HG02852 (cell line): ENCODE results near the gene HID1.
A peak's percentile ranks its signal among the peaks of the same experiment; 100 is the strongest.

Experiments
- ATAC-seq: cut with Tn5 transposase; IDR thresholded peaks from one replicate; pipeline ENCODE4 v1.9.1; 2021; ENCODE audit warnings: mild to moderate bottlenecking, moderate library complexity; ENCODE audit not compliant: unreplicated experiment

Gene HID1

DNA sequence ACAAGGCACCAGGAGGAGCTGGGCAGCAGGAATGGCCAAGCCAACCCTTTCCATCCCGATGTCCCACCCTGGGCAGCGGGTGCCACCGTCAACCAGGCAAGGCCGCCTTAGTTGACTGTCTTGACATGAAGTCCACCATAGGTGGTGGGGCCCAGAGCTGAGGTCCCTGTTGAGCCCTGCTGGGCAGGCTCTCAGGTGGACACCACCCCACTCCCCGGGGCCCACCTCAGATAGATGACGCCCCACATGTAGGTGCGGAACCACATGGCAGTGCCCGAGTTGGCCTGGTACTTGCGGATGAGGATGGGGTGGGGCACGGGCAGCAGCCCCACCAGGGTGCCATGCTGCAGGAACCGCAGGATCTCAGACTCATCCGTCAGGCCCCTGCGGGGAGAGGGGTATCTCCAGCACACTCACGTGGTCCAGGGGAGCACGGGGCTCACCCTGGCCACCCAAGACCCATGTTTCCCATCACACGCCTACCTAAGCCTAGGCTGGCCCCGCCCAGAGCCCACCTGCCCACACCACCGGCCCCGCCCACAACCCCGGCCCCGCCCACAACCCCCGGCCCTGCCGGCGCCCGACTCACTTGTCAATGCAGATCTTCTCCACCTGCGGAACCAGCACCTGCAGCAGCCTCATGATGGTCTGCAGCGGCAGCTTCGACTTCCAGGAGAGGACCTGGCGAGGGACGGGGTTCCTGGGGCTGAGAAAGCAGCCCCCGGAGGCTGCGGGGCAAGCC lies 20.7 kb downstream of the HID1 start:
- no peak for ATAC-seq

DNA sequence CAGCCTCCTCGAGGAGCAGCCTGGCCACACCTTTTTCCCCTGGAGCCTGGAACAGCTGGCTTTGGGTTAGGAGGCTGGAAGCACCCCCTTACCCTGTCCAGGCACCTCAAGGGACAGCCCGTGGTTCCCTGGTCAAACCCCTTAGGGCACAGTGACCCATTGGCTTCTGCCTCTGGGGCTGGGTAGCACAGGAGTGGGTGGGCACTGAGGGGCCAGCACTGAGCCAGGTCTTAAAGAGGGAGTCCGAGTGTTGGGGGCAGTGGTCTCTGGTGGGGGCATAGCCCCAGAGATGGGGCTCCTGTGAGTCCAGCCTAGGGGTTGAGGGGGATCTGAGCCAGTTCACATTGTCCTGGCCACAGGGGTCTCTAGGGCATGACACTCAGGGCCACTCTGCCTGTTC lies 21.5 kb downstream of the HID1 start:
- no peak for ATAC-seq

DNA sequence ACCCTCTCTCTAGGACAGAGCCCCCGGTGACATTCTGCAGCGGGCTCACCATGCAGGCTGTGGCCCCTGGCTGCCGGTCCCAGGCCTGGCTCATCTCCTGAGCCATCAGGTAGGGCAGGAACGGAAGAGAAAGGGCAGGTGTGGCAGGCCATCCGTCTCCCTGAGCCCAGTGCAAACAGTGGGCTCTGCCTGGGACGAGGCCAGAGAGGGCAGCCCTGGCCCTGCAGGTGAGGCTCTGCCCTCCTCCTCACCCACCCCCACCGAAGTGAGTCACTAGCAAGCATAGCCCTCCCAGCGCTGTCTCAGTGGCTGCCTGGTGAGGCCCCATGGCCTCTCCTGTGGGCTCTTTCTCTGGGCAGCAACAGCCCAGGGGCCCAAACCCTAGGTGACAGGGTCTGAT lies 22.4 kb downstream of the HID1 start:
- ATAC-seq, result no peak

DNA sequence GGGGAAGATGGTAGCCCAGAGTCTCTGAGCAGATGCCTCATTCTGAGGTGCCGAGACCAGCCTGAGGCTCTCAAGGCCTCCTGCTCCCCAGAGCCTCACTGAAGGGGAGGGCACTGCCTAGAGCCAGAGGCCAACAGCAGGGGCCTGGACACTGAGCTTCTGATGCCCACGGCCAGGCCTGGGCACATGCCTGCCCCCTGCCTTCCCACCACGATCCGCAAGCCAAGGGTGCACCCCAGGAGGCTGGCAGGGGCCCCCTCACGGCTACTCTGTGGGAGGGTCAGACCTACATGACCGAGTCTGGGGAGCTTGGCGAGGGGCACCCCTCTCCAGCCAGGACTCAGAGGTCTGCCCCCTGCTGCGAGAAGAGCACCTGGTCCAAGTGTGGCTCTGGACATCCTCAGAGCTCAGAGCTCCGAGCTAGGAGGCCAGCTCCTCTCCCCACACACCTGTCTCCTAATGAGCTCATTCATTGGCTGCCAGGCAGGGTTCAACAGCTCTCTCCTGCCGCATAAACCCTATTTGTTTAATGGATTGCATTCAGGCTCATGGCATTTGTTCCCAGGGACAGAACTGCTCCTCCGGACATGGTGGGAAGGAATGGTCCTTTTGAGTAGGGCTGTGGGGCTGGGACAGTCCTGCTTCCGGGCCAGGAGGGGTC lies 23.0 kb downstream of the HID1 start:
- ATAC-seq, result no peak

DNA sequence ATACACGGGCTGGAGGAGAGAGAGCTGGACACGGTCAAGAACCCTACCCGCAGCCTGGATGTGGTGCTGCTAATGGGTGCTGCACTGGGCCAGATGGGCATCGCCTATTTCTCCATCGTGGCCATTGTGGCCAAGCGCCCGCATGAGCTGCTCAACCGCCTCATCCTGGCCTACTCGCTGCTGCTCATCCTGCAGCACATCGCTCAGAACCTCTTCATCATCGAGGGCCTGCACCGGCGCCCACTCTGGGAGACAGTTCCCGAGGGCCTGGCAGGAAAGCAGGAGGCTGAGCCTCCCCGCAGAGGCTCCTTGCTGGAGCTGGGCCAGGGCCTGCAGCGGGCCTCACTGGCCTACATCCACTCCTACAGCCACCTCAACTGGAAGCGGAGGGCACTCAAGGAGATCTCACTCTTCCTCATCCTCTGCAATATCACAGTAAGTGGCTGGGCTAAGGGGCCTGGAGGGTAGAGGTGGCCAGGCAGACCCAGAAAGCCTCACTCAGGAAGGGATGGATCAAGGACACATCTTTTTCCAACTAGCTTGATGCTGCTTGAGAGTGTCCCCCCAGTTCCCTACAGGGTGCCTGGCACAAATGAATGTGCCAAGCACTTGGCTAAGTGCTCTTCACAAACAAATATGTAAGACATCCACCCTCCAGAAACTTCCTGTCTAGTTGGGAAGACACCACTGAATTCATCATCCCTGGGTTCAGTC lies 25.4 kb downstream of the HID1 start:
- no peak for ATAC-seq

DNA sequence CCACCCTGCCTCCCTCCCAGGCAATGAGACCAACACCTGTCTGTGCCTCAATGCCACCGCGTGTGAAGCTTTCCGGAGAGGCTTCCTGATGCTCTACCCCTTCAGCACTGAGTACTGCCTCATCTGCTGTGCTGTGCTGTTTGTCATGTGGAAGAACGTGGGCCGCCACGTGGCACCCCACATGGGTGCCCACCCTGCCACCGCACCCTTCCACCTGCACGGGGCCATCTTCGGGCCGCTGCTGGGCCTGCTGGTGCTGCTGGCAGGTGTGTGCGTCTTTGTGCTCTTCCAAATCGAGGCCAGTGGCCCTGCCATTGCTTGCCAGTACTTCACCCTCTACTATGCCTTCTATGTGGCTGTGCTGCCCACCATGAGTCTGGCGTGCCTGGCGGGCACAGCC lies 25.9 kb downstream of the HID1 start:
- no peak for ATAC-seq

DNA sequence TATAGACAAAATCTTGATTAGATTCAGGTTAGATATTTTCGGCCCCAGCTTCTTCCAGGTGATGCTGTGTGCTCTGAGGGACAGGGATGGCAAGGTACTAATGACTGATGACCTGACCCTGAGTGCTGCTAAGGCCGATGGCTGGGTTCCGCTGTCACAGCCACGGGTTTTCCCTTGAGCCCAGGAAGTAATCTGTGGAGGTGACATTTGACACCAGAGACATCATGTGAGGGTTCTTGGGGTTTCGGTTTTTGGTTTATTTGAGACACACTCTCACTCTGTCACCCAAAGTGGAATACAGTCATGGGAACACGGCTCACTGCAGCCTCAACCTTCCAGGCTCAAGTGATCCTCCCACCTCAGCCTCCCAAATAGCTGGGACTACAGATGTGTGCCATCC lies 27.0 kb downstream of the HID1 start:
- ATAC-seq, result peak; percentile 57

DNA sequence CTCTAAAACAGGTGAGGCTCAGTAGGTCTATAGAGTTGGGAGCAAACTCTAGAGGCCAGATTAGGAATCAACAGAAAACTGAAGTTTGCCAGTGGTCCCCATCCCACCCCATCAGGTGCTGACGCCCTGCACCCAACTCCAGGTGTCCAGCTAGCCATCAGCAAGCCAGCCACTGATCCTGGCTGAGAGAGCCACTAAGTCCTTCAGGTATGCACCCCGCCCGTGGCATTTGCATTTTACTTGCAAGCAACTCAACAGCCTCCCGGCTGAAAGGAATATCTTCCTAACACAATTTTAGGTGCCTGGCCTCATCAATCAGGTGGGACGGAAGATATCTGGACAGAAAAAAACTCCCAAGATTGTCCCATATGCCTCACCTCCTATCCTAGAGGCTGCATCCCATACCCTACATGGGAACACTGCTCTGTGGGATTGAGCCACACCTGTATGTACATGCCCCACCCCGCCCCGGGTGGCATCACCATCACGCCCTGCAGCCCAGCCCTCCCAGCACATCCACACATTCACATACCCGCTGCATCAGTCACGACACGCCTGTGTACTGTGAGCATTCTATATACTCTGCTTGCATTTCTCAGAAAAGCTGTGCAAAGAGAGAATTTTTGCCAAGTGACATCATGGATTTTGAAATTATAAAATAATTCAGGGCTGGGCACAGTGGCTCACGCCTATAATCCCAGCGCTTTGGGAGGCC lies 28.6 kb downstream of the HID1 start:
- ATAC-seq, result no peak

DNA sequence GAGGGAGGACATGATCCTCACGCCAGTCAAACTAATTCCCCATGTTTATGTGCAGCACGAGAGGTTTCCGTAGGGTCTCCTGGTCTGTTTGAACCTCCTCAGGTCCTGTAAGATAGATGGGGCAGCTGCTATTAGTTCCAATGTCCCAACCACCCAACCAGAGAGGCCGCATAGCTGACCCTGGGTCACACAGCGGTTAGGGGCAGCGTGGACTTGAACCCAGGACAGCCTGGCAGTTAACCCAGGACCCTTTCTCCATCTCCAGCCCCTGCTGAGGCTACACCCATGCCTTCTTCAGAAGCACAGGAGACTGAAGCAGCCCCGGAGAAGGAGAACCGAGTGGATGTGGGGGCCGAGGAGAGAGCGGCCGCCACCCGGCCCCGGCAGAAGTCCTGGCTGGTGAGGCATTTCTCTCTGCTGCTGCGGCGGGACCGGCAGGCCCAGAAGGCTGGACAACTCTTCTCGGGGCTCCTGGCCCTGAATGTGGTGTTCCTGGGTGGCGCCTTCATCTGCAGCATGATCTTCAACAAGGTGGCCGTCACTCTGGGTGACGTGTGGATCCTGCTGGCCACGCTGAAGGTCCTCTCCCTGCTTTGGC lies 31.3 kb downstream of the HID1 start:
- no peak for ATAC-seq

DNA sequence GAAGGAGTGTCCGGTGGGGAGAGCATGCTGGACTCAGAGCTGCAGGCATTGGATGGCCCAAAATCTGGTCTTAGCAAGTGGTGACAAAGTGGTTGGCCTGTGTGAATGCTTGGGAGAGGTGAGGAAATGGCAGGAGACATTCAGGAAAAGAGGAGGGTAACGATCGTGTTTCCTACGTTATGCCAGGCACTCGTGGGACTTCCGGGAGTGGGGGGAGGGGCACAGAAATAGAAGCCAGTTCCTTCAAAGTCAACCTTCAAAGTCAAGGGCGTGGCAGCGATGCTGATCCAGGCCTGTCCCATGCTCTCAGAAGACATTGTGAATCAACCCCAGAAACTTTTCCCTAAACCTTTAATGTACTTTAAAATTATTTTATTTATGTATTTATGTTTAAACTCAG lies 33.0 kb downstream of the HID1 start:
- no peak for ATAC-seq

DNA sequence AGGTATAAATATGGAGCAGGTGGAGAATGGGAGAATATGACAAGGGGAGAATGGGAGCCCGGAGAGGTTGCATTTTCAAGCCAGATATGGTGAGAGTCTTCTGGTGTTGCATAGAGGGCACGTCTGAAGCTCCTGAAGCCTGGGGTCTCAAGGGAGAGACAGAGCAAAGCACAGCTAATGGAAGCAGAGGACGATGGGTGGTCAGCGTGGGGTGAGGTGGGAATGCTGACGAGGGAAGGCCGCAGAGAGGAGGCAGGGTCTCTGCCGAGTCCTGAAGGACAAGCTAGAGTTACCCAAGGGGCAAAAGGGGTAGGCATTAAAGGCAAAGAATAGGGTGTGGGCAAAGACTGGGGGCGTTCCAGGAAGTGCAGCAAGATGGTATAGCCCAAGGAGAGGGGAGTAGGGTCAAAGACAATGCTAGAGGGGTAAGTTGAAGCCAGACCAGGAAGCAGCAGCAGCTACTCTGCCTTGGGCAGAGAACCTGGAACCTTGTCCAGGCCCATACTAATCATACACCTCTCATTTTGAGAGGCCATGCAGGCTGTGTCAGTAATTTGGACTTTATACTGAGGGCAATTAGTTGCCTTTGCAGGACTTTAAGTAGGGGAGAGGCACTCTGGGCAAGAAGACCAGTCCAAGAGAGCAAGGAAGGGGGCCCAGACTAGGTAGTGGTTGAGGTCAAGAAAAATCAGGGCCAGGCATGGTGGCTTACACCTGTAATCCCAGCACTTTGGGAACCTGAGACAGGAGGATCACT lies 34.2 kb downstream of the HID1 start:
- ATAC-seq, result no peak

DNA sequence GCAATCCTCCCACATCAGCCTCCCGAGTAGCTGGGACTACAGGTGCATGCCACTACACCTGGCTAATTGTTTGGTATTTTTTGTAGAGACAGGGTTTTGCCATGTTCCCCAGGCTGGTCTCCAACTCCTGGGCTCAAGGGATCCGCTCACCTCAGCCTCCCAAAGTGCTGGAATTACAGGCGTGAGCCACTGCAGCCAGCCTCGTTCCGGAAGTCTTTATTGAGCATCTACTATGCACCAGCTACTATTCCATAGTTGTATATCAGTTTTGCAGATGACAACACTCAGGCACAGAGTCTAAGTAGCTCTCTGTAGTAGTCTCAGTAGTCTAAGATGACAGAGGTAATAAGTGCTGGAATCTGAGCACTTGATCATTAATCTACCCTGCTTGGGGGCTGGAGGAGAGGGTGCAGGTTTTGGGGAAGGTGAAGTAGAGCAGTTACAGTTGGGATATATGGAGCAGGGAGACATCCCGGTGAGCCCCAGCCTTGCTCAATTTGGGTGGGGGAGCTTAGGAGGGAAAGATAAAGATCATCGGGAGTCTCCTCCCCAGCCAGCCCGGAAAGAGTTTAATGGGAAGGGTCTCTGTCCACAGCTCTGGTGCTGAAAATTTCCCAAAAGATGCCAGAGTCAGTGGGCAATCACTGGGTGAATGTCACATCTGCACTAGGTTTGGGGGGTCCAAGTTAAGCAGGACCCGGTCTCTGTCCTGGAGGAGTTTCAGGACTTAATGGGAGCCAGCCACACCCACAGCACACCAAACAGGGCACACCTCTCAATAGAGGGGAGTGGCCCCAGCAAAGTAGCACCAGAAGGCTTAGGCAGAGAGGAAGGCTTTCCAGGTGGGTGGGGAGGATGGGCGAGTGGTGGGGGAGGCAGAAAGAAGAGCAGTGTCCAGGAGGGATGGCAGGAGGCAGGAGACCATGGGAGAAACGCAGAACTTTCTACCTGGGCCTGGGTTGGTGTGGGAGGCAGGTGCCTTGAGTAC lies 35.2 kb downstream of the HID1 start:
- ATAC-seq, result no peak

DNA sequence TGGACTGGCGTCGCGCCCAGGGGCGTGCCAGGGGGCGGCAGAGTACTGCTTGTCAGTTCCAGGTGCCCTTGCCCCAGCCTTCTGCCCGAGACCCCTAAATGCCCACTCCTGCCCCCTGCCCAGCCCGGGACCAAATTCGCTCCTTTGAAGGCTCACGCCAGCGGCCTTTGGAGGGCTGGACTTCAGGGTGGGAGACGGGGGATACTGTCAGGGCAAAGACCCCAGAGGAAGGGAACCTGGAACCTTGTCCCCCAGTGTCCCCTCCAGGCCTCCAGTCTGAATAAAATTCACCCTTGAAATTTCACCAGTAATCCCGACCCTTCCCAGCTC lies 36.1 kb downstream of the HID1 start:
- no peak for ATAC-seq

DNA sequence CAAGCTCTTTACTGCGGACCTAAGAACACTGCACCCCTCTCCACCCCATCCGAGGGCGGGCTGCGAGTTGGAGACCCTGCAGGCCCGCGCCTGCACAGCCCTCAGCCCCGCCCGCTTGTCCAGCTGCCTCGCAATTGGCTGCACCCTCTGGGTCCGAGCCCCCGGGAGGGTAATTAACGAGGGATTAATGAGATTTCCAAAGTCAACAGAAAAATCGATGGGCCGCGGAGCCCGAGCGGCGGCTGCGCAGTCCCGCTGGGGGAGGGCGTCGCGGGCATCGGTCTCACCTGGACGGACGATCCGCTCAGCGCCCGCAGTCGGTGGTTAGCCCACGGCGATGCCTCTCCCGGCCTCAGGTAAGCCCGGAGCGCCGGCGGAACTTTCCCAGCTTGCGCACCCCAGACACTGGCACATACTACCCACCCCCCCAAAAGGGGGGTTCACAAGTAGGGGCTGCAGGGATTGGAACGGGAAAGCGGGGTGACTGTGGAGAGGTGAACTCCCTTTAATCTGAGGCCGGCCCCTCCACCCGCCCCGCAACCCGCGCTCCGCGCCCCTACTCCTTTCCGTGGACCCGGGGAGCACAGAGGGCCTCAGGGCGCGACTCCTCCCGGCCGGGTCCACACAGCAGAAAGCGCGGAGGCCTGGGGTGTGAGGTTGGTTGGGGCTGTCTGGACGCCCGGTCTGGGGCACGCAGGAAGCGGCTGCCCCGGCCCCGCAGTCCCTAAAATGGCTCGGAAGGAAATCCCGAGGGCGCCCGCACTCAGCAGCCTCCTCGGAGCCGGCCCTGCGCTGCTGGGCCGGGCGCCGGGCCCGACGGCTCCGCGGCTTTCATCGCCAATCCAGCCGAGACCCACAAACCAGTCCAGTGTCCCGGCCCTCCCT lies 36.7 kb downstream of the HID1 start, which contains the start of gene OTOP3:
TSS of gene OTOP3 (plus strand) at position 314 of the 885 bp plus-strand sequence. CDS start at position 338, 24 bp downstream.
- no peak for ATAC-seq

DNA sequence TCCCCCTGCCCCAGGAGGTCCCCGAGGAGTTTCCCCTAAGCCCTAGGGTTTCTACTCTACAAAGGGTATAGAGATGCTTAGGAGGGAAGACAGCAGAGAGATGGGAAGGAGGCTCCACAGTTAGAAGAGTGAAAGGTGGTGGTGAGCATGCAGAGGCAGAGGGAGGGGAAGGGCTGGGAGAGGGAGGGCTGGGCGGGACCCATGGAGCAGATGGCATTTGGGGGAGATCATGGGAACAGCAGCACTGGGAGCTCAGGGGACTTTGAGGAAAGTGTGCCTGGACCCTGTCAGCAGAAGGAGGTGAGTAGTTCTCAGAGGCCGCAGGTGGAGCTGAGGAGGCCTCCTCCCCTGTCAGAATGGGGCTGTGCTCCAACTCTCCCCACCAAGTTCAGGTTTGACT lies 37.5 kb downstream of the HID1 start:
- ATAC-seq, result no peak

DNA sequence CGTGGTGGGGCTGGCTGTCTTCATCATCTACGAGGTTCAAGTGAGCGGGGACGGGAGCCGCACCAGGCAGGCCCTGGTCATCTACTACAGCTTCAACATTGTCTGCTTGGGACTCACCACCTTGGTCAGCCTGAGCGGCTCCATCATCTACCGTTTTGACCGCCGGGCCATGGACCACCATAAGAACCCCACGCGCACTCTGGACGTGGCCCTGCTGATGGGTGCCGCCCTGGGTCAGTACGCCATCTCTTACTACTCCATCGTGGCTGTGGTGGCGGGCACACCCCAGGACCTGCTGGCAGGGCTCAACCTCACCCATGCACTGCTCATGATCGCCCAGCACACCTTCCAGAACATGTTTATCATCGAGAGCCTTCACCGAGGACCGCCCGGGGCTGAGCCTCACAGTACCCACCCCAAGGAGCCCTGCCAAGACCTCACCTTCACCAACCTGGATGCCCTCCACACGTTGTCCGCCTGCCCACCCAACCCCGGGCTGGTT lies 42.0 kb downstream of the HID1 start:
- ATAC-seq, result no peak

DNA sequence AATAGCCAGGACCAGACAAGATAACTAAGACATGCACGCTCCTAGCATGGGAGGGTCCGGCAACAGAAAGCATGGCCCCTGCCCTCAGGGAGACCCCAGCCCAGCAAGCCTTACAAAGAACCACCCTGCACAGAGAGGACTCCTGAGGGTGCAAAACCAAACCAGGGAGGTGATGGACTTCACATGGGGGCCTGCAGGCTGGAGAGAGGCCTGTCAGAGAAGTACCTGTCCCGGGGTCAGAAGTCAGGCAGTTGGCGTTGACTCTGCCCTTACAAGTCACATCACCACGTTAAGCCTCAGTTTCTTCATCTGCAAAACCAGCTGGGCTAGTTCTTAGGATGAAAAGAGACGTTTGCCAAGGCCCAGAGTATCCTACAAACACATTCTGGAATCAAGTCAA lies 43.8 kb downstream of the HID1 start:
- no peak for ATAC-seq

DNA sequence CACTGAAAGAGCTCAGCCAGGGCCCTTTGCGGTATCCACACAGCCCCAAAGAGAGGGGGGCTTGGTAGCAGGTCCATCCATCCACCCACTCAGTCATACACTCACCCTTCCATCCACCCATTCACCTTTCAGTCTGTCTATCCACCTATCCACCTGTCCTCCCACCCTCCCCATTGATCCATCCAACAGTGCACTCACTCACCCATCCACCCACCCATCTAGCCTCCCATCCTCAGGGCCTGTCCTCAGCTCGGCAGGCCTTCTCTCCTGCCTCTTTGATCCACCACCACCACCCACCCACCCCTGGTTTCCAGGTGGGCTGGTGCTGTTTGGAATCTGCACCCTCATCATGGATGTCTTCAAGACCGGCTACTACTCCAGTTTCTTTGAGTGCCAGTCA lies 47.3 kb downstream of the HID1 start:
- no peak for ATAC-seq
